ENCODE measurements around the gene ATG5. TPM values are rescaled to one million over a fixed set of nuclear protein-coding genes. Genes with fewer than 3 reads are reported as not detected.

The ATG5 gene
- total and polyA plus RNA-seq, 2 experiments from 2014 or later: 31.6 to 48.2 TPM

DNA sequence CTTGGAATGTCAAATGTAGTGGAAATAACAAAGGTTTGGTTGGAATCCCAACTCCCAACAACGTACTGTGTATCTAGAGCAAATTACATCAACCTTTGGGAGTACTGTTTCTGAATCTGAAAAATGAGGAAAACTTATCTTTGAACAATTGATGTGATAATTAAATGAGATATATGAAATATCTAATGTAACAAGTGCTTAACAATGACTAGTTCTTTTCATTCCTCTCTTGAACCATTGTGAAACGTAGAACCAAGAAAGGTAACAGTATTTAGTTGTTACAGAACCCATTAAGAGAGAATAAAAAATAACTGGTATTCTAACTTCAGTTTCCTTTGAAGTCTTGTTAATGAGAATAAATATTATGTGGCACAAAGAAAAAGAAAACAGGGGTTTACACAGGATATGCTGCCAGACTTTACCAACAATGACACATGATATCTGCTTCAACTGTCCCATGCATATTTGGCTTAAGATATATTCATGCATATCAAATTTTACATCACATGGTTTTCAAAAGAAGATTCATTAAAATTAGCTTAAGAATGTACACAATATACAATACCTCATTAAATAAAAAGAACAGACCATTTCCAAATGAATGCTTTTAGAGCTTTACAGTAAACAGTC is 111.8 kb downstream of the ATG5 start (continued):
- TF ChIP-seq, protein P1, sequence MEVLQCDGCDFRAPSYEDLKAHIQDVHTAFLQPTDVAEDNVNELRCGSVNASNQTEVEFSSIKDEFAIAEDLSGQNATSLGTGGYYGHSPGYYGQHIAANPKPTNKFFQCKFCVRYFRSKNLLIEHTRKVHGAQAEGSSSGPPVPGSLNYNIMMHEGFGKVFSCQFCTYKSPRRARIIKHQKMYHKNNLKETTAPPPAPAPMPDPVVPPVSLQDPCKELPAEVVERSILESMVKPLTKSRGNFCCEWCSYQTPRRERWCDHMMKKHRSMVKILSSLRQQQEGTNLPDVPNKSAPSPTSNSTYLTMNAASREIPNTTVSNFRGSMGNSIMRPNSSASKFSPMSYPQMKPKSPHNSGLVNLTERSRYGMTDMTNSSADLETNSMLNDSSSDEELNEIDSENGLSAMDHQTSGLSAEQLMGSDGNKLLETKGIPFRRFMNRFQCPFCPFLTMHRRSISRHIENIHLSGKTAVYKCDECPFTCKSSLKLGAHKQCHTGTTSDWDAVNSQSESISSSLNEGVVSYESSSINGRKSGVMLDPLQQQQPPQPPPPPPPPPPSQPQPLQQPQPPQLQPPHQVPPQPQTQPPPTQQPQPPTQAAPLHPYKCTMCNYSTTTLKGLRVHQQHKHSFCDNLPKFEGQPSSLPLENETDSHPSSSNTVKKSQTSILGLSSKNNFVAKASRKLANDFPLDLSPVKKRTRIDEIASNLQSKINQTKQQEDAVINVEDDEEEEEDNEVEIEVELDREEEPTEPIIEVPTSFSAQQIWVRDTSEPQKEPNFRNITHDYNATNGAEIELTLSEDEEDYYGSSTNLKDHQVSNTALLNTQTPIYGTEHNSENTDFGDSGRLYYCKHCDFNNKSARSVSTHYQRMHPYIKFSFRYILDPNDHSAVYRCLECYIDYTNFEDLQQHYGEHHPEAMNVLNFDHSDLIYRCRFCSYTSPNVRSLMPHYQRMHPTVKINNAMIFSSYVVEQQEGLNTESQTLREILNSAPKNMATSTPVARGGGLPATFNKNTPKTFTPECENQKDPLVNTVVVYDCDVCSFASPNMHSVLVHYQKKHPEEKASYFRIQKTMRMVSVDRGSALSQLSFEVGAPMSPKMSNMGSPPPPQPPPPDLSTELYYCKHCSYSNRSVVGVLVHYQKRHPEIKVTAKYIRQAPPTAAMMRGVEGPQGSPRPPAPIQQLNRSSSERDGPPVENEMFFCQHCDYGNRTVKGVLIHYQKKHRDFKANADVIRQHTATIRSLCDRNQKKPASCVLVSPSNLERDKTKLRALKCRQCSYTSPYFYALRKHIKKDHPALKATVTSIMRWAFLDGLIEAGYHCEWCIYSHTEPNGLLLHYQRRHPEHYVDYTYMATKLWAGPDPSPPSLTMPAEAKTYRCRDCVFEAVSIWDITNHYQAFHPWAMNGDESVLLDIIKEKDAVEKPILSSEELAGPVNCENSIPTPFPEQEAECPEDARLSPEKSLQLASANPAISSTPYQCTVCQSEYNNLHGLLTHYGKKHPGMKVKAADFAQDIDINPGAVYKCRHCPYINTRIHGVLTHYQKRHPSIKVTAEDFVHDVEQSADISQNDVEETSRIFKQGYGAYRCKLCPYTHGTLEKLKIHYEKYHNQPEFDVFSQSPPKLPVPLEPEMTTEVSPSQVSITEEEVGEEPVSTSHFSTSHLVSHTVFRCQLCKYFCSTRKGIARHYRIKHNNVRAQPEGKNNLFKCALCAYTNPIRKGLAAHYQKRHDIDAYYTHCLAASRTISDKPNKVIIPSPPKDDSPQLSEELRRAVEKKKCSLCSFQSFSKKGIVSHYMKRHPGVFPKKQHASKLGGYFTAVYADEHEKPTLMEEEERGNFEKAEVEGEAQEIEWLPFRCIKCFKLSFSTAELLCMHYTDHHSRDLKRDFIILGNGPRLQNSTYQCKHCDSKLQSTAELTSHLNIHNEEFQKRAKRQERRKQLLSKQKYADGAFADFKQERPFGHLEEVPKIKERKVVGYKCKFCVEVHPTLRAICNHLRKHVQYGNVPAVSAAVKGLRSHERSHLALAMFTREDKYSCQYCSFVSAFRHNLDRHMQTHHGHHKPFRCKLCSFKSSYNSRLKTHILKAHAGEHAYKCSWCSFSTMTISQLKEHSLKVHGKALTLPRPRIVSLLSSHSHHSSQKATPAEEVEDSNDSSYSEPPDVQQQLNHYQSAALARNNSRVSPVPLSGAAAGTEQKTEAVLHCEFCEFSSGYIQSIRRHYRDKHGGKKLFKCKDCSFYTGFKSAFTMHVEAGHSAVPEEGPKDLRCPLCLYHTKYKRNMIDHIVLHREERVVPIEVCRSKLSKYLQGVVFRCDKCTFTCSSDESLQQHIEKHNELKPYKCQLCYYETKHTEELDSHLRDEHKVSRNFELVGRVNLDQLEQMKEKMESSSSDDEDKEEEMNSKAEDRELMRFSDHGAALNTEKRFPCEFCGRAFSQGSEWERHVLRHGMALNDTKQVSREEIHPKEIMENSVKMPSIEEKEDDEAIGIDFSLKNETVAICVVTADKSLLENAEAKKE (CRISPR knock-in tag; IDR thresholded peaks at IDR 0.05): no peak
- TF ChIP-seq, protein P2, sequence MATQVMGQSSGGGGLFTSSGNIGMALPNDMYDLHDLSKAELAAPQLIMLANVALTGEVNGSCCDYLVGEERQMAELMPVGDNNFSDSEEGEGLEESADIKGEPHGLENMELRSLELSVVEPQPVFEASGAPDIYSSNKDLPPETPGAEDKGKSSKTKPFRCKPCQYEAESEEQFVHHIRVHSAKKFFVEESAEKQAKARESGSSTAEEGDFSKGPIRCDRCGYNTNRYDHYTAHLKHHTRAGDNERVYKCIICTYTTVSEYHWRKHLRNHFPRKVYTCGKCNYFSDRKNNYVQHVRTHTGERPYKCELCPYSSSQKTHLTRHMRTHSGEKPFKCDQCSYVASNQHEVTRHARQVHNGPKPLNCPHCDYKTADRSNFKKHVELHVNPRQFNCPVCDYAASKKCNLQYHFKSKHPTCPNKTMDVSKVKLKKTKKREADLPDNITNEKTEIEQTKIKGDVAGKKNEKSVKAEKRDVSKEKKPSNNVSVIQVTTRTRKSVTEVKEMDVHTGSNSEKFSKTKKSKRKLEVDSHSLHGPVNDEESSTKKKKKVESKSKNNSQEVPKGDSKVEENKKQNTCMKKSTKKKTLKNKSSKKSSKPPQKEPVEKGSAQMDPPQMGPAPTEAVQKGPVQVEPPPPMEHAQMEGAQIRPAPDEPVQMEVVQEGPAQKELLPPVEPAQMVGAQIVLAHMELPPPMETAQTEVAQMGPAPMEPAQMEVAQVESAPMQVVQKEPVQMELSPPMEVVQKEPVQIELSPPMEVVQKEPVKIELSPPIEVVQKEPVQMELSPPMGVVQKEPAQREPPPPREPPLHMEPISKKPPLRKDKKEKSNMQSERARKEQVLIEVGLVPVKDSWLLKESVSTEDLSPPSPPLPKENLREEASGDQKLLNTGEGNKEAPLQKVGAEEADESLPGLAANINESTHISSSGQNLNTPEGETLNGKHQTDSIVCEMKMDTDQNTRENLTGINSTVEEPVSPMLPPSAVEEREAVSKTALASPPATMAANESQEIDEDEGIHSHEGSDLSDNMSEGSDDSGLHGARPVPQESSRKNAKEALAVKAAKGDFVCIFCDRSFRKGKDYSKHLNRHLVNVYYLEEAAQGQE (IDR thresholded peaks at IDR 0.05; ENCODE audit: unreplicated experiment): no peak
- no peak for TF ChIP-seq EZH2 (IDR thresholded peaks at IDR 0.05; ENCODE audit: low read depth, unreplicated experiment)
- TF ChIP-seq ZNF114 (CRISPR knock-in tag; IDR thresholded peaks at IDR 0.05): no peak
- TF ChIP-seq, protein P3, sequence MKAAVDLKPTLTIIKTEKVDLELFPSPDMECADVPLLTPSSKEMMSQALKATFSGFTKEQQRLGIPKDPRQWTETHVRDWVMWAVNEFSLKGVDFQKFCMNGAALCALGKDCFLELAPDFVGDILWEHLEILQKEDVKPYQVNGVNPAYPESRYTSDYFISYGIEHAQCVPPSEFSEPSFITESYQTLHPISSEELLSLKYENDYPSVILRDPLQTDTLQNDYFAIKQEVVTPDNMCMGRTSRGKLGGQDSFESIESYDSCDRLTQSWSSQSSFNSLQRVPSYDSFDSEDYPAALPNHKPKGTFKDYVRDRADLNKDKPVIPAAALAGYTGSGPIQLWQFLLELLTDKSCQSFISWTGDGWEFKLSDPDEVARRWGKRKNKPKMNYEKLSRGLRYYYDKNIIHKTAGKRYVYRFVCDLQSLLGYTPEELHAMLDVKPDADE (IDR thresholded peaks at IDR 0.05): no peak
